ENCODE measurements around the gene JMY. TPM values are rescaled to one million over a fixed set of nuclear protein-coding genes. Genes with fewer than 3 reads are reported as not detected.

JMY gene
- total RNA-seq, 1 experiment from 2014 or later = 3.5 TPM

DNA sequence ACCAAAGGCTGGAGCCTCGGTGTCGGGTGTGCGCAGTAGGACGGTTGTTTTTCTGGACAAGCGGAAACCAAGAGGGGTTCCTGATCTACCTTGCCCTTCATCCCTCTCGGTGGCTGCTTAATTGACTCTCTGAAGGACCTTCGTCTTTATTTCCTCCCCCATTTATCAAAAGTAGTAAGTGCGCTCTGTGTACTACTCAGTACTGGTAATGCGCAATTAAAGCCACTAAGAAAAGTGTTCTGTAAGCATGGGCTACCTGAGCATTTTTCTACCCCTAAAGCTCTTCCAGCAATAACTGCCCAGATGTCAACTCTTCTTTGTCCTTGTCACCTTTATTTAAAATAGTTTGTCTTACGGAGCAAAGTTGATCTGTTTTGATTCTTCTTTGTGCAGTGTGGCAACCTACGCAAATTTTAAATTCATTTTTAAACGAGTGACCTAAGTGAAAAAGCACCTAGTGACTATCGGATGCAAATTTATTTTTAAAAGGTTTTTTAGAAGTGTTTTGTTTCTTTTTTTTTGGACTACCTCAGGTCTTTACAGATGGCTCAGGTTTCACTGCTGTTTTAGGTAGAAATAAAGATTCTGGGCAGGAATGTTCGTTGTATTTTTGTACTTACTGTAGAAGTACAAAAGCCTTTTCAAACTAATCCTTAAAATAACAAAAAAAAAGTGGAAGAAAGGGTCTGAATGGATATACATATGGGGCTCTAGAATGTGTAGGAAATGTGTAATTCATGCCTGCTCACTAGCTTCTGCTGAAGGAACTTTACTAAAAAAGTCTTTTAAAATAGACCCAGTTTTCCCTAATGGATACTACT lies 2.0 kb downstream of the JMY start:
- CTCF ChIA-PET = no interaction called here
- Histone ChIP-seq H3K9me3 (ENCODE audit: low read depth, low read length, poor library complexity, severe bottlenecking) (no peaks in the 10 kb centered on the region), H3K4me3 (ENCODE audit: low read depth, low read length, poor library complexity, severe bottlenecking) (peak overlapping the region; percentile 81), H3K36me3 (ENCODE audit: insufficient read depth, low read length, poor library complexity, severe bottlenecking) (no peaks in the 10 kb centered on the region), H3K27ac (ENCODE audit: low read depth, low read length, poor library complexity, severe bottlenecking) (no peak overlapping the region), H3K4me1 (ENCODE audit: insufficient read depth, low read length, poor library complexity, severe bottlenecking) (peaks cover 4% of the 10 kb centered on the region), H3K27me3 (replicated peaks; ENCODE audit: insufficient read depth, low read depth, low read length, poor library complexity) (peaks cover 13% of the 10 kb centered on the region)
- POLR2A ChIA-PET (ENCODE audit: low non-redundant PET) = no interaction called here
- no peak for DNase-seq (ENCODE audit: low spot score)
- no TSS peak for BruUV-seq (replicated peaks)
- intact Hi-C loops (cut with micrococcal nuclease; ENCODE audit: unreplicated experiment) = no loop called here
- no peak for TF ChIP-seq EZH2 (IDR thresholded peaks at IDR 0.05; ENCODE audit: borderline replicate concordance, low read depth, low read length, poor library complexity, severe bottlenecking)
- TF ChIP-seq, protein P1, sequence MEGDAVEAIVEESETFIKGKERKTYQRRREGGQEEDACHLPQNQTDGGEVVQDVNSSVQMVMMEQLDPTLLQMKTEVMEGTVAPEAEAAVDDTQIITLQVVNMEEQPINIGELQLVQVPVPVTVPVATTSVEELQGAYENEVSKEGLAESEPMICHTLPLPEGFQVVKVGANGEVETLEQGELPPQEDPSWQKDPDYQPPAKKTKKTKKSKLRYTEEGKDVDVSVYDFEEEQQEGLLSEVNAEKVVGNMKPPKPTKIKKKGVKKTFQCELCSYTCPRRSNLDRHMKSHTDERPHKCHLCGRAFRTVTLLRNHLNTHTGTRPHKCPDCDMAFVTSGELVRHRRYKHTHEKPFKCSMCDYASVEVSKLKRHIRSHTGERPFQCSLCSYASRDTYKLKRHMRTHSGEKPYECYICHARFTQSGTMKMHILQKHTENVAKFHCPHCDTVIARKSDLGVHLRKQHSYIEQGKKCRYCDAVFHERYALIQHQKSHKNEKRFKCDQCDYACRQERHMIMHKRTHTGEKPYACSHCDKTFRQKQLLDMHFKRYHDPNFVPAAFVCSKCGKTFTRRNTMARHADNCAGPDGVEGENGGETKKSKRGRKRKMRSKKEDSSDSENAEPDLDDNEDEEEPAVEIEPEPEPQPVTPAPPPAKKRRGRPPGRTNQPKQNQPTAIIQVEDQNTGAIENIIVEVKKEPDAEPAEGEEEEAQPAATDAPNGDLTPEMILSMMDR (conservative IDR thresholded peaks at IDR 0.05; ENCODE audit: low read depth, low read length) = no peak

DNA sequence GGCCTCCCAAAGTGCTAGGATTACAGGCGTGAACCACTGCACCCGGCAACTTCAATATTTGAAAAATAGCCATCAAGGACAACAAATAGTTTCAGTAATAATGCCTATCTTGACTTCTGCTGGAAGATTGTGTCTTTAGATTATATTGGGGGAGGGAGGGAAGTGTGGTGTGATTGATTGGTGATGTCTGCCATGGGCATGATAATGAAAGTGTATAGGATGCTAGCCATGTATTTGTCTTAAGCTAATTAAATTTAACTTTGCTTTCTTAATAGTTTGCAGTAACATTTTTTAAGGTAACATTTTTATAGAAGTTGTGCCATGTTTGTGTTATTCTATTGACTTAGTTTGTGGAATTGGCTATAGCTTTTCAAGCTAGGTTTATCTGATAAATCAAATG lies 4.6 kb downstream of the JMY start:
- H3K4me1 ChIP-seq (ENCODE audit: insufficient read depth, low read length, poor library complexity, severe bottlenecking) = peaks cover 4% of the 10 kb centered on the region
- H3K9me3 ChIP-seq (ENCODE audit: low read depth, low read length, poor library complexity, severe bottlenecking) = no peaks in the 10 kb centered on the region
- ChIA-PET CTCF (no interaction called here), POLR2A (ENCODE audit: low non-redundant PET) (no interaction called here)
- intact Hi-C loops (cut with micrococcal nuclease; ENCODE audit: unreplicated experiment) = loop anchor here (10.0 kb wide), 1 partner anchor 216 kb away; no protein-coding TSS in a partner anchor
- peaks cover 13% of the 10 kb centered on the region for H3K27me3 ChIP-seq (replicated peaks; ENCODE audit: insufficient read depth, low read depth, low read length, poor library complexity)
- no peak for TF ChIP-seq EZH2 (IDR thresholded peaks at IDR 0.05; ENCODE audit: borderline replicate concordance, low read depth, low read length, poor library complexity, severe bottlenecking)
- TF ChIP-seq, protein P1 (conservative IDR thresholded peaks at IDR 0.05; ENCODE audit: low read depth, low read length) = no peak
- no peak overlapping the region for H3K27ac ChIP-seq (ENCODE audit: low read depth, low read length, poor library complexity, severe bottlenecking)
- no peaks in the 10 kb centered on the region for H3K36me3 ChIP-seq (ENCODE audit: insufficient read depth, low read length, poor library complexity, severe bottlenecking)
- DNase-seq (ENCODE audit: low spot score) = no peak
- BruUV-seq (replicated peaks) = no TSS peak
- H3K4me3 ChIP-seq (ENCODE audit: low read depth, low read length, poor library complexity, severe bottlenecking) = no peak overlapping the region

DNA sequence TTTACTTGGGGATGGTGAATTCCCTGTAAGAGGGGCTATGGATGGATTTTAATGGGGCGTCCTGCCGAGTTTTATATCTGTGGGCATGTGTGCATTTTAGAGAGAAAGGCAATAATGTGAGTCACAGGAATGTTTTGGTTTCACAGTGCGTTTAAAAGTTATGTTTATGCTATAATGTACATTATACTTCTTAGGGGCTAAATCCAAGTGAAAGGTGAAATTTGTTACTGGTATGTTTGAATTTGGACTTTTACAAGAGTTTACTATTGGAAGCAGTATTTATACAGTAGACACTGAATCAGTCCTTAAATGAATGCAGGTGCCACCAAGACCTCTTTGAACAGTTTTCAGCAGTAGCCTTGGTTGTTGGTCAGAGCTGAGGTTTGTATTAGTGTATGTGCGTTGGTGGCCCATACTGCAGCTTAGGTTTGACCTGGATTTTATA lies 5.6 kb downstream of the JMY start:
- CTCF ChIA-PET = no interaction called here

More for the DNA sequence above, 5.6 kb downstream of the JMY start:
- no peaks in the 10 kb centered on the region for H3K9me3 ChIP-seq (ENCODE audit: low read depth, low read length, poor library complexity, severe bottlenecking)
- H3K4me3 ChIP-seq (ENCODE audit: low read depth, low read length, poor library complexity, severe bottlenecking) = no peak overlapping the region
- peaks cover 4% of the 10 kb centered on the region for H3K4me1 ChIP-seq (ENCODE audit: insufficient read depth, low read length, poor library complexity, severe bottlenecking)
- peak; percentile 11 for DNase-seq (ENCODE audit: low spot score)
- H3K27me3 ChIP-seq (replicated peaks; ENCODE audit: insufficient read depth, low read depth, low read length, poor library complexity) = peaks cover 12% of the 10 kb centered on the region
- no peak for TF ChIP-seq EZH2 (IDR thresholded peaks at IDR 0.05; ENCODE audit: borderline replicate concordance, low read depth, low read length, poor library complexity, severe bottlenecking)
- TF ChIP-seq, protein P1 (conservative IDR thresholded peaks at IDR 0.05; ENCODE audit: low read depth, low read length) = no peak
- no peak overlapping the region for H3K27ac ChIP-seq (ENCODE audit: low read depth, low read length, poor library complexity, severe bottlenecking)
- no TSS peak for BruUV-seq (replicated peaks)
- POLR2A ChIA-PET (ENCODE audit: low non-redundant PET) = no interaction called here
- H3K36me3 ChIP-seq (ENCODE audit: insufficient read depth, low read length, poor library complexity, severe bottlenecking) = no peaks in the 10 kb centered on the region
- intact Hi-C loops (cut with micrococcal nuclease; ENCODE audit: unreplicated experiment) = loop anchor here (10.0 kb wide), 1 partner anchor 217 kb away; no protein-coding TSS in a partner anchor

Measured in A673 (cell line).